Measurements from ENCODE around the gene MIPOL1. TPM values are rescaled to one million over a fixed set of nuclear protein-coding genes. Genes with fewer than 3 reads are reported as not detected.
A peak's percentile ranks its signal among the peaks of the same experiment; 100 is the strongest.

Gene MIPOL1
- total and polyA plus RNA-seq, 2 of the 13 experiments (the other 11 are each of a cell fraction or from before 2014, with no cell fraction given) = 8.6 to 34.2 TPM

- TF ChIP-seq PATZ1 (CRISPR knock-in tag; IDR thresholded peaks at IDR 0.05) (peak; percentile 80), ZZZ3 (CRISPR knock-in tag; IDR thresholded peaks at IDR 0.05; ENCODE audit: borderline replicate concordance) (no peak), XBP1 (CRISPR knock-in tag; IDR thresholded peaks at IDR 0.05) (no peak), RBM39 (IDR thresholded peaks at IDR 0.05; ENCODE audit: low read depth, low read length, poor library complexity, severe bottlenecking) (no peak), BCLAF1 (IDR thresholded peaks at IDR 0.05) (no peak), BORCS8-MEF2B (CRISPR knock-in tag; IDR thresholded peaks at IDR 0.05) (no peak), DMTF1 (CRISPR knock-in tag; IDR thresholded peaks at IDR 0.05) (no peak), PRPF4 (IDR thresholded peaks at IDR 0.05; ENCODE audit: low read depth, low read length, poor library complexity, severe bottlenecking) (peak; percentile 55), ZSCAN21 (CRISPR knock-in tag; IDR thresholded peaks at IDR 0.05; ENCODE audit: borderline replicate concordance) (0 out of 2 replicates have a peak, but pooled peaks have one; percentile 34), SOX6 (IDR thresholded peaks at IDR 0.05) (no peak), SOX6 (CRISPR knock-in tag; IDR thresholded peaks at IDR 0.05) (peak; percentile 48; the same call in 1 of the 2 replicates), MATR3 (CRISPR knock-in tag; IDR thresholded peaks at IDR 0.05) (no peak), ESRRA (CRISPR knock-in tag; IDR thresholded peaks at IDR 0.05; ENCODE audit: low read depth) (peak; percentile 17; the same call in 1 of the 2 replicates), FUBP1 (CRISPR knock-in tag; IDR thresholded peaks at IDR 0.05; ENCODE audit: borderline replicate concordance) (no peak), SPEN (CRISPR knock-in tag; IDR thresholded peaks at IDR 0.05; ENCODE audit: low read depth) (no peak)
These were observed 388.4 kb downstream of the MIPOL1 start (continued) for GRCh38 chr14:37585971-37586796.
